HG03439 (cell line): ENCODE data around the gene TROAP.
"Not testable (repeated sequence)": the region's sequence is repeated elsewhere in the genome, so short reads cannot be mapped to it uniquely, and the experiment has no call there.

Source experiments
- ATAC-seq: cut with Tn5 transposase; IDR thresholded peaks from one replicate; pipeline ENCODE4 v1.9.1; 2021; ENCODE audit warnings: mild to moderate bottlenecking, moderate library complexity; ENCODE audit not compliant: unreplicated experiment

TROAP gene

DNA sequence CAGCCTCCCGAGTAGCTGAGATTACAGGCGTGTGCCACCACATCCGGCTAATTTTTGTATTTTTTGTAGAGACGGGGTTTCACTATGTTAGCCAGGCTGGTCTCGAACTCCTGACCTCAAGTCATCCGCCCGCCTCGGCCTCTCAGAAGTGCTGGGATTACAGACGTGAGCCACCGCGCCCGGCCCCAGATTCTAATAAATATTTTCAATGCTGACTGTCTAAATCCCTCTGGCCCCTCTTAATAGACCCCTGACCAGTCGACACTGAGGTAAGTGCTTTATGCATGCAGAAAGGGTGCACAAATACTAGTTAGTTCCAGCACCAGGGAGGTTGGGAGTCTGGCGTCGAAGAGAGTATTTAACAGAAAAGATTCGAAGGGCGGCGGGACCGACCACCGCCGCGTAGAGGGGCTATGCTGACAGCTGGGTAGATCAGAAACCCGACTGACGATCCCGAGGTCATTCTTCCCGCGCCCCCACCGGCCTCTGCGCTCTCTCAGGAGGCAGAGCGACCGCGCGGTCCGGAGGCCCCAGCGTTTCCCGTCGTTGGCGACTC is 43.1 kb downstream of the TROAP start:
- peak; percentile 12 for ATAC-seq

DNA sequence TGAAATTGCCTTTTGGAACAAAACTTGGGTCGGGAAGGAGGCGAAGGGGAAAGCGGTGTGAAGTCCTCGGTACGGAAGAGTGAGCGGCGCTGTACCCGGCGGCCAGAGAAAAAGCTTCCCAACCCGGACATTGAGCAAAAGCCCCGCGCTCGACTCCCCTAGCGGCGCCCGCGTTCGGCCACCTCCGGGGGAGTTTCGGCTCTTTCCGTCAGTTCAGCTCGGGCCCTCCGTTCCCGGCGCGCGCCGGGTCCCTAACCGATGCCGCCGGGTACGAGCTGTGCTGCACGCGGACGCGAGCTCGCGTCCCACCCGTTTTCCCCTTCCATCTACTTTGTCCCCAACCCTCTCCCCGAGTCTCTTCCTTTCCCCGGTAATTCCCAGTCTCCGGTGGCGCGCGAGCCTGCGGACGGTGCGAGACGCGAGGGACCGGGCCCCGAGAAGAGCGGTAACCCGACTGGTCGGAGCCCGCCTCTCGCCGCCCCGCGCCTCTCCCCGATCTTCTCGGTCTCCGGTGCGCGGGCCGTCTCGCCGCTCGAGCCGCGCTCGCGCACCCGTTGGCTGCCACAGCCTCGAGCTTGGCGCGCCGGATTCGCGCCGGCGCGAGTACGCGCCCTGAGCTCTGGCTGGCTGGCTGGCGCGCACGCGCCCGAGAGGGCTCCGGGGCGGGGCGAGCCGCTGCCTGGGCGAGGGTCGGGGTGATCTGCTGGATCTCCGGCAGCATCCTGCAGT is 43.8 kb downstream of the TROAP start:
- peak; percentile 69 for ATAC-seq

DNA sequence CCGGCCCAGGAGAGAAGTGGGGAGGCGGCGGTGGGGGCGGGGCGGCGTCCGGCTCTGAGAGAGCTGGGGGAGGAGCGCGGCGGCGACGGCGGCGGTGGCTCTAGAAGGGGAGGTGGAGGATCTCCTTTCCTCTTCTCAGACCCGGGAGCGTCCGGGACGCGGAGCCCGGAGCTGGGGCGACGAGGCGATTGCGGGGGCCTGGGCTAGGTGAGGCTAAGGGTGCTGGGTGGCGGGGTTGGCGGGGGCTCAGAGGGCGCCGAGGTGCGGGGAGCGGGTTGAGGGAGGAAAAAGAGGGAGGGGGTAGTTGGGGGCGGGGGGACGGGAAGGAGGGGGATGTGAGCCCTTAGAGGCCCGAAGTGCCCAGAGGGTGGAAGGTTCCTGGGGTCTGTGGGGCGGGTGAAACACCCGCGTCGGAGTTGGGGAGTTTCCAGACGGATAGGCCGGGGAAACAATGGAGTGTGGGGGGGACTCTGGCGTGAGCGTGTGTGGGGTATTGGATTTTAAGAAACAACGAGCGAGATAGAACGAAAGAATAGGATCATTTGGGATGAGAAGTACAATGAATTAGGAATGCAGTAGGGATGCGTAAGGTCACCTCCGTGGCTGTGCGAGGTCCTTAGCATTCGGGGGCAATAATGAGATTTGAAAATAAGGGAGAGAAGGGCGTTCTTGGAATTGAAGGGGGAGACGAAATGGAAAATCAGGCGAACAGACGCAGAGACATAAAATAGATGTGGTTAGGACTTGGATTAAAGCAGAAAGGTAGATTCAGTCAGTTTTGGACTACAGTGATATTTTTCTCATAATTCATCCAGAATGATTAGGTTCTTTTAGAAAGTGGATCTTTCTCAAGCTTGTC is 44.6 kb downstream of the TROAP start, which contains the start of gene SPATS2:
SPATS2 (plus strand) TSS at position 82 of the 859 bp plus-strand sequence. CDS start 93,551 bp downstream, outside the sequence.
- no peak for ATAC-seq

DNA sequence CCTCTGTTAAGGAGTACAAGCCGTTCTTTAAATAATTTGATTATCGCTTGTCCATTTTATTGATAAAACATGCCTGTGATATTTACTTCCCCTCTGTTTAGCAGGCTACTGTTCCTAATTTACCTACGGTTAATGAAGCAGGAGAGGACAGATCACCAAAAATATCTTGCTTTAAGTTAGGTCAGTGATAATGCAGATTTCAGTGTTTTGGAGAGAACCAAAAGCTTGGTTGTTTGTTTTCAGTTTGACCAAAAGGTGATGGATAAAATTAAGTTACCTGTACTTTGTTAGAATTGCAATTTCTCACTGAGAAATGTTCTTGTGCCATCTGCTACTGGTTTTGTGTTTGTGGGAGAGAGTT is 45.2 kb downstream of the TROAP start:
- ATAC-seq, result no peak

DNA sequence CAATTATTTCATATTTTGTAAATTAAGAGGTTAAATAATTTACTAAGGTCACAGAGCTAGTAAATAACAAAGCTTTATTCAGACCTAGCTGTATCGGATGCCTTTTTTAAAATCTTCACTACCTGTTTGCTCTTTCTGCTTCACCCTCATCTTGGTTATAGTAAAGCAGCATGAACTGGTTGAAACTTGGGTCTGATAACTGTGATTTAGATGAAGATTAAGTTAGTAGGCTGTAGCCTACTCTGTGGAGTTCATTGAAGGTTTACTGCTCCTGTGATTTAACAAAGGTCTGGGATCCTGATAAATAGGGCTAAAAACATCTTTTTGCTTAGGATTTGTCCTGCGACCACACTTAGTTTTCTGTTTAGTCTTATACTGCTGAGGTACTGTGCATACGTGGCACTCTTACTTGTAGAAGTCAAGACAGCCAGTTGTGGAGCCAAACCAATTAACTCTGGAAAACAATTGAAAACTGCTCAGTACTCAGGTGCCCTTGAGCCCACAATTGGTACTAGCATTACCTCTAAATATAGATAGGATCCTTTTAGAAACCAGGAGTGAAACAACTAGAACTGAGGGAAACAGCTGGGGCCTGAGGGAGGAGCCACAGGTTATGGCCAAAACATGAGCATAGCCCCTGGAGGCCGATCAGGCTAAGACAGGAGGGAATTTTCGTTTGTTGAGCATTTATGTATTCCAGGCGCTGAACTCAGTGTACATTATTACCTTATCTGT is 46.5 kb downstream of the TROAP start:
- peak; percentile 27 for ATAC-seq

DNA sequence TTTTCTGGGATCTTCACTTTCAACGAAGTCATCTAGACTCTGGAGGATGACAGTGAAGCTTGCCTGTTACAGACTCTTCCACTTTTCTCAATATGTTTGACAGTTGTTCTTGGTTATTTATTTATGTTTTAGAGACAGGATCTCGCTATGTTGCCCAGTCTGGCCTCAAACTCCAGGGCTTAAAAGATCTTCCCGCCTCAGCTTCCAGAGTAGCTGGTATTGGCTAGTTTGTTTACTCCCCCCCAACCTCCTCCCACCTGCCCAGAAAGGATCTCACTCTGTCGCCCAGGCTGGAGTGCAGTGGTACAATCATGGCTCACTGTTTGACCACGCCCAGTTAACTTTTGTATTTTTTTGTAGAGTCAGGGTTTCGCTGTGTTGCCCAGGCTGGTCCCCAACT is 47.5 kb downstream of the TROAP start:
- ATAC-seq, result no peak

DNA sequence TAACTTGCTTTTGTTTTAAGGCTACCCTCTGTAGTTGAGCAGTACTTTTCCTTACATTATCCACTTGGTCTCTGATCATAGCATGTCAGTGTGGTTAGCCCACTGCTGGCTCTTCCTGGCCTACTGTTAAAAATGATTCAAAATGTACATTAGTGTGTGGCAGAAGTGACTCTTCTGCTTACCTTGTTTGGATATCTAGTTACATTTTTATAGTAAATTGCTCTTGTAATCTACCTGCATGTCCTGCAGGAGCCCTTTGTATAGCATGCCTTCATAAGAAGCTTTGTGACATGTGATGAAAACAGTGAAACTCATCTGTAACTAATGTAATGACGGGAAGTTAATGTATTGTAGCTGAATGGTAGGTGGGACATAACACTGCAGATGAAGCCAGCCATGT is 52.4 kb downstream of the TROAP start:
- ATAC-seq, result no peak

DNA sequence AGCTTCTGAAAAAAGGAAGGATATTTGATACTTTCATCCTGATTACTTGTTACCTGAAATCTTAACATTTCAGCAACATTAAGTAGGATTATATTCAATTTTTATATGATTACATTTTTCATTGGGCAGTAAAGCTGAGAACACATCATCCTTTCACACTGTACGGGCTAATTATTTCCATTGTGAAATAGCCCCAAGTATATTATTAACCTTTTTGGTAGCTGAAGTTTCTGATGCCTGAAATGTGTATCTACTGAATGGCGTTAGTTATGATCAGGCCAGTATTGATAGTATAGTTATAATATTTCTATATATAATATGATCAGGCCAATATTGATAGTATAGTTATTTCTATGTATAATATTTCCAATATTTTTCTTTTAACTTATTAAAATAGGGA is 54.3 kb downstream of the TROAP start:
- ATAC-seq, result no peak

DNA sequence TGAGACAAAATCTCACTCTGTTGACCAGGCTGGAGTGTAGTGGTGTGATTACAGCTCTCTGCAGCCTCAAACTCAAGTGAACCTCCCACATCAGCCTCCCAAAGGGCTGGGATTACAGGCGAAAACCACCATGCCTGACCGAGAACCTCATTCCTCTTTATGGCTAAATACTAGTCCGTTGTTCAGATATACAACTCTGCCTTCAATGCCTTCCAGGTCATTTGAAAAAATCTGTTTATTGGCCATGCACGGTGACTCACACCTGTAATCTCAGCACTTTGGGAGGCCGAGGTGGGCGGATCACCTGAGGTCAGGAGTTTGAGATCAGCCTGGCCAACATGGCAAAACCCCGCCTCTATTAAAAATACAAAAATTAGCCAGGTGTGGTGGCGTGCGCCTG is 57.1 kb downstream of the TROAP start:
- not testable (repeated sequence) for ATAC-seq
